ENCODE data around the gene CENPA.

CENPA gene

GRCh38 chr2:26763019-26763418, 22.8 kb upstream of the CENPA start:
- no peak for DNase-seq

GRCh38 chr2:26764078-26764887, 21.6 kb upstream of the CENPA start, which contains the start of gene SLC35F6:
Gene SLC35F6 (plus strand): TSS chr2:26764284. CDS start chr2:26764350, 66 bp downstream.
- peak; percentile 84 for DNase-seq

- DNase-seq = no peak
These were observed 20.9 kb upstream of the CENPA start for GRCh38 chr2:26764906-26765305.

GRCh38 chr2:26765475-26766200, 20.2 kb upstream of the CENPA start:
- DNase-seq = no peak

GRCh38 chr2:26767129-26767528, 18.7 kb upstream of the CENPA start:
- no peak for DNase-seq

GRCh38 chr2:26767894-26768487, 17.9 kb upstream of the CENPA start:
- DNase-seq = no peak

GRCh38 chr2:26768759-26769088, 17.1 kb upstream of the CENPA start:
- no peak for DNase-seq

GRCh38 chr2:26769089-26769761, 16.6 kb upstream of the CENPA start:
- no peak for DNase-seq

- no peak for DNase-seq
These were observed 14.8 kb upstream of the CENPA start for GRCh38 chr2:26770986-26771586.

- DNase-seq = no peak
These were observed 13.5 kb upstream of the CENPA start for GRCh38 chr2:26772064-26773001.

- no peak for DNase-seq
These were observed 9.6 kb upstream of the CENPA start for GRCh38 chr2:26776195-26776800.

GRCh38 chr2:26778098-26778497, 7.8 kb upstream of the CENPA start:
- no peak for DNase-seq

GRCh38 chr2:26778507-26778906, 7.3 kb upstream of the CENPA start:
- DNase-seq = no peak

GRCh38 chr2:26780203-26780760, 5.6 kb upstream of the CENPA start:
- DNase-seq = no peak

- no peak for DNase-seq
These were observed 2.8 kb upstream of the CENPA start for GRCh38 chr2:26782876-26783704.

- no peak for DNase-seq
These were observed 1.2 kb upstream of the CENPA start for GRCh38 chr2:26784570-26785234.

- peak; percentile 35 for DNase-seq
These were observed 562 bp downstream of the CENPA start for GRCh38 chr2:26786207-26787028.

- no peak for DNase-seq
These were observed 6.9 kb downstream of the CENPA start for GRCh38 chr2:26792720-26793119.

GRCh38 chr2:26793518-26793917, 7.7 kb downstream of the CENPA start:
- DNase-seq = no peak
